Stimulated activated memory B cell treated with anti-CD40 and anti-IgM and Interleukin-4, amounts not matched to agents 10 μg/mL and 1 μg/mL and 100 μg/mL, for 72 hours (primary cell): ENCODE data around the gene CLIC1.

ENCODE experiments used
- ATAC-seq: fragments of 150-1000 bp; cut with Tn5 transposase; 2 replicates; pipeline ENCODE4 v1.10.0; 2021
- H3K27ac Mint-ChIP-seq: one replicate; pipeline ENCODE4 v1.8.0; 2022; ENCODE audit warnings: mild to moderate bottlenecking, mixed read lengths
- H3K27me3 Mint-ChIP-seq: one replicate; pipeline ENCODE4 v1.8.0; 2022; ENCODE audit warnings: mixed read lengths
- H3K36me3 Mint-ChIP-seq: one replicate; pipeline ENCODE4 v1.8.0; 2022; ENCODE audit warnings: mixed read lengths
- H3K4me1 Mint-ChIP-seq: one replicate; pipeline ENCODE4 v1.8.0; 2022; ENCODE audit warnings: mixed read lengths
- H3K4me3 Mint-ChIP-seq: one replicate; pipeline ENCODE4 v1.8.0; 2022; ENCODE audit warnings: mild to moderate bottlenecking, moderate library complexity, mixed read lengths
- H3K9me3 Mint-ChIP-seq: one replicate; pipeline ENCODE4 v1.8.0; 2022; ENCODE audit warnings: mixed read lengths

The CLIC1 gene

DNA sequence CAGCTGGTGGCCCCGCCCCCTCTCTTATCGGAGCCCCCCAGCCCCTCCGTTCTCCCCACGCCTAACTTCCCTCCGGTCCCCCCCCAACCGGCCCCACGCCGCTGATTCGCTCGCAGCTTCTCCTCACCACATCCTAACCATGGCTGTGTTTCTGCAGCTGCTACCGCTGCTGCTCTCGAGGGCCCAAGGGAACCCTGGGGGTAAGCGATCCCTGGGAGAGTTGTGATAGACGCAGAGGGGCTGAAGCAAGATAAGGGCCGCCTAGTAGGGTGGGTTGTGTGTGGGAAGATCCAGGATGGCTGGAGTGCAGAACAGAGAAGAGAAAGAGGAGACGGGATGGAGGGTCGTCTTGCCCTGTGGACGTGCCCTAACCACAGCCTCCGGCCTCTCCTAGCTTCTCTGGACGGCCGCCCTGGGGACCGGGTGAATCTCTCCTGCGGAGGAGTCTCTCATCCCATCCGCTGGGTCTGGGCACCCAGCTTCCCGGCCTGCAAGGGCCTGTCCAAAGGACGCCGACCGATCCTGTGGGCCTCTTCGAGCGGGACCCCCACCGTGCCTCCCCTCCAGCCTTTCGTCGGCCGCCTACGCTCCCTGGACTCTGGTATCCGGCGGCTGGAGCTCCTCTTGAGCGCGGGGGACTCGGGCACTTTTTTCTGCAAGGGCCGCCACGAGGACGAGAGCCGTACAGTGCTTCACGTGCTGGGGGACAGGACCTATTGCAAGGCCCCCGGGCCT, 12.9 kb downstream of the CLIC1 start, which contains the start of gene MPIG6B:
Gene MPIG6B, plus strand, starts transcription at position 129 of the 735 bp plus-strand sequence. Its CDS starts 11 bp downstream, at position 140.
- Mint-ChIP-seq H3K27ac (peak within 1 kb of the TSS; percentile 63), H3K9me3 (no peaks in the 10 kb centered on the region), H3K4me3 (peak within 1 kb of the TSS; percentile 8), H3K36me3 (peaks cover 25% of the 10 kb centered on the region), H3K27me3 (no peaks in the 10 kb centered on the region), H3K4me1 (peaks cover 41% of the 10 kb centered on the region)
- no peak for ATAC-seq

DNA sequence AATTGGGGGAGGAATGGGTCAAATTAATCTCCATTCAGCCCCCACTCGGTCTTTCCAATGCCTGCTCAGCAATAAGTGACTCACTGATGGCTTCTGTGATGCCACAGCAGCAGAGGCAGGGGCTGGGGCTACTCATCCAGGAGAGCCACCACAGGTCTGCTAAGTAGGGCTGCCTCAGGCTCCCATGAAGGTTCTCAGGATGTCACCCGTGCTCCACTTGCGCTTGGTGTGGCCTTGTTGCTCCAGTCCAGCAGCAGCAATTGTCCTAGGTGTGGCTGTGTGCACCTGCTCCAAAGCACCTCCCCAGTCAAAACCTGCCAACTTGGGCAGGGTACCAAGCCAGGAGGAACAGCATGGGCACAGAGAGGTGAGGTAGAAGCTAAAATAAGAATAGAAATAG, 14.2 kb downstream of the CLIC1 start:
- Mint-ChIP-seq H3K4me3 (no peak overlapping the region), H3K9me3 (no peaks in the 10 kb centered on the region), H3K4me1 (peaks cover 29% of the 10 kb centered on the region), H3K36me3 (peaks cover 23% of the 10 kb centered on the region), H3K27ac (no peak overlapping the region), H3K27me3 (no peaks in the 10 kb centered on the region)
- ATAC-seq: no peak

DNA sequence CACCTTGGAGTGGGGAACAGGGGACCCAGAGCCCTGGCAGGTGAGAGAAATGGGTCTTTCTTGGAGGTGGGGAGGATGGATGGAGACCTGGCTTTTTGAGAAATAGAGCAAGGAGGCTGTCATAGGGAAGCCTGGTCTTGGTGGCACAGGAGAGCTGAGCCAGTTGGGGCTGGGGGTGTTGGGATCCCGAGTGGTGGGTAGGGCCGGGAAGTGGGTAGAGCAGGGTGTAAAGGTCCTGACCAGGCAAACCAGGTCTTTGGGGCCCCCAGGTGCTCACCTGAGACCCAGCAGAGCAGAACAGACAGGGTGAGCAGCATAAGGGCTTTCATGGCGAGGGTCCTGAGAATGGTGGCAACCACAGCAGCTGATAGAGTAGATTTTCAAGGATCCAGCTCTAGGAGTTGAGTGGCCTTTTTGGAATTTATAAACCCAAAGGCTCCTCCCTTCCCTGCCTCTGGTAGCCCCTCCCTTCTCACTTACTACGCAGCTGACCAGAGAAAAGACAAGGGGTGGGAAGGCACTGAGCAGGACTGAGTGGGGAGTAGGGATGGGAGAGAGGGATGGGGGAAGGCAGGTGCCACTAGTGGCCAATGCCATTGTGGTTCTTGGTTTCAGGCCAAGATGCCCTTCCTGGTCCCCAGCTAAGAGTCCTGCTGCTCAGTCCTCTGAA, 14.8 kb downstream of the CLIC1 start, which contains the start of gene LY6G6C:
Gene LY6G6C, minus strand, starts transcription at position 396 of the 670 bp plus-strand sequence. Its CDS starts 67 bp downstream, at position 329.
- Mint-ChIP-seq H3K36me3 (peaks cover 16% of the 10 kb centered on the region), H3K27me3 (no peaks in the 10 kb centered on the region), H3K4me3 (no peak within 1 kb of the TSS), H3K4me1 (peaks cover 22% of the 10 kb centered on the region), H3K9me3 (no peaks in the 10 kb centered on the region), H3K27ac (peak within 1 kb of the TSS; percentile 1)
- ATAC-seq: no peak

DNA sequence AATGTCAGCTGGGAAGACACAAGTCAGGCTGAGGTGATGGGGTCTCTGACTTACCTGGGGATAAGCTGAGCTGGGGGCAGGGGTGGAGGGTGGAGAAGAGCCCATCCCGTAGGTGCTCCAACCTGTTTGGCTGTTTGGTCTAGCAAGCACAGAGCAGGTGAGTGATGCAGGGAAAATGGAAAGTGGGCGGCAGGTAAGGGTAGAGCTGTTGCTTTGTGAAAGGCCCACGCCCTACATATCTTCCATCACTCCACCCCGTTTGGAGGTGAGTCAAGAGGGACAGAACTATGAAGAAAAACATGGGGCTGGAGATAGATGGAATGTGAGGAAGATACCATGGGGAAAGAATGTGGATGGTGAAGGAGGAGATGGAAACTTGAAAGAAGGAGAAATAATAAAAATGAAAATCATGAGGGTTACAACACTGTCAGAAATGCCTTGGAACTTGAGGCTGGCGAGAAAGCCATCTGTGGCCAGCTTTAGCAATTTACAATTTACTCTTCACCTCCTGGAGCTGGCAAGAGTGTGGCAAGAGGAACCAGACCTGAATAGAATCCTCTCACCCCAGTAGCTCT, 16.0 kb downstream of the CLIC1 start:
- peaks cover 11% of the 10 kb centered on the region for H3K4me1 Mint-ChIP-seq
- no peak for ATAC-seq
- peaks cover 4% of the 10 kb centered on the region for H3K36me3 Mint-ChIP-seq
- H3K9me3 Mint-ChIP-seq: no peaks in the 10 kb centered on the region
- H3K27ac Mint-ChIP-seq: peak overlapping the region; percentile 1
- H3K27me3 Mint-ChIP-seq: no peaks in the 10 kb centered on the region
- no peak overlapping the region for H3K4me3 Mint-ChIP-seq

DNA sequence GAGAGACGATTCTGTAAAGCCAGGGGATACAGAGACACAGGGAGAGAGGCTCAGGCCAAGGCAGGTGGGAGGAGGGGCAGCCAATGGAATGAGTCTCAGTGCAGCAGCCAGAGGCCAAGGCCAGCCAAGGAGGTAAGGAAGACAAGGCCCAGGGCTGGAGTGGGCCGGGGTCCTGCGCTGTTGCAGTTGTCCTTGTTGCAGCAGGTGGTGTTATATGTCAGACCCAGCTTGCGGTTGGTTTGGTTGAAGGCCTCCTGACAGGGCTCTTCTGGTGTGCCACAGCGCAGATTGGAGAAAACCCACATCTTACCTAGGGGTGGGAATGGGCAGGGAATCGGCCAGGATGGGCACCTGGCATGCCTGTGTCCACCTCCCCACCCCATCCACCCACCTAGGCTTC, 17.3 kb downstream of the CLIC1 start:
- no peaks in the 10 kb centered on the region for H3K9me3 Mint-ChIP-seq
- H3K4me1 Mint-ChIP-seq: peaks cover 10% of the 10 kb centered on the region
- no peak for ATAC-seq
- H3K36me3 Mint-ChIP-seq: no peaks in the 10 kb centered on the region
- H3K27me3 Mint-ChIP-seq: no peaks in the 10 kb centered on the region
- H3K4me3 Mint-ChIP-seq: no peak overlapping the region
- H3K27ac Mint-ChIP-seq: no peak overlapping the region

DNA sequence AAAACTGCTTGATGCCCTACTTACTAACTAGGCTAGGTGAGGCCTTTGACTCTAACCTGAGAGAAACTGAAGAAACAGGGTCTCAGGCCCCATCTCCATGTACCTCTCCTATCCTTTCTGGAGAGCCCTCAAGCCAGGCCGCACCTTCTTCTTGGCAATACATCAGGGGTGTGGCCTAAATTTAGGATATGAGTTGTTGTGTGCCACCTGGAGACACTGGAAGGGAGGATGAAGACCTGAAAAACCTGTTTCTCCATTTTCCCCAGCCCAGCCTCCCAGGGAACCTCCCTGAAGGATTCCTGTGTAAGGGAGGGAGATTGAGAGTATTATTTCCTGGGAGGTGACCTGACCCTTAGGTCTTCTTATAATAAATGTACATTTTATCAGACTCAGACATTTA, 18.1 kb downstream of the CLIC1 start:
- Mint-ChIP-seq H3K4me3 (no peak overlapping the region), H3K27ac (no peak overlapping the region)

DNA sequence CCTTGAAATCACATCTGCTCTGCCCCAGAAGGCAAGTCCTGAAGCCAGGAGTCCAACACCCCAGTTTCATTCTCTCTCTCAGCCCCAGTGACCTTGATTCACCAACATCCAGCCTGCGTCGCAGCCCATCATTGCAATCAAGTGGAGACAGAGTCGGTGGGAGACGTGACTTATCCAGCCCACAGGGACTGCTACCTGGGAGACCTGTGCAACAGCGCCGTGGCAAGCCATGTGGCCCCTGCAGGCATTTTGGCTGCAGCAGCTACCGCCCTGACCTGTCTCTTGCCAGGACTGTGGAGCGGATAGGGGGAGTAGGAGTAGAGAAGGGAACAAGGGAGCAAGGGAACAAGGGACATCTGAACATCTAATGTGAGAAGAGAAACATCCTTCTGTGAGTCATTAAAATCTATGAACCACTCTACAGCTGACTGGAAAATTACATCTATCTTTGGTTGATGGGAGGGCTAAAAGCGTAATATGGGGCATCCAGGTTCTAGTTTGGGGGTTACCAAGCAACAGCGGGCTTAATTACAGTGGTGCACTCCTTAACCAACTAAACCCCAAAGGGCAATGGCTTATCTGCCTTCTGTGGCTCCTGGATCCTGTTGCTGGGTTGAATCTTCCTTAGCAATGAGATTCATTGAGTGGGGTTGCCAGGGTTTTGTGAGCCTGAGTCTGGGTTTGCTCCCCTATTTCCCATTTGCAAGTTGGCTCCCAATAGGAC, 18.7 kb downstream of the CLIC1 start:
- H3K27me3 Mint-ChIP-seq: no peaks in the 10 kb centered on the region
- H3K4me3 Mint-ChIP-seq: no peak overlapping the region
- no peaks in the 10 kb centered on the region for H3K36me3 Mint-ChIP-seq
- no peak overlapping the region for H3K27ac Mint-ChIP-seq
- no peaks in the 10 kb centered on the region for H3K9me3 Mint-ChIP-seq
- no peak for ATAC-seq
- no peaks in the 10 kb centered on the region for H3K4me1 Mint-ChIP-seq

More for the DNA sequence above, 18.1 kb downstream of the CLIC1 start:
- ATAC-seq: no peak
- no peaks in the 10 kb centered on the region for H3K27me3 Mint-ChIP-seq
- H3K4me1 Mint-ChIP-seq: peaks cover 3% of the 10 kb centered on the region
- H3K36me3 Mint-ChIP-seq: no peaks in the 10 kb centered on the region
- H3K9me3 Mint-ChIP-seq: no peaks in the 10 kb centered on the region

DNA sequence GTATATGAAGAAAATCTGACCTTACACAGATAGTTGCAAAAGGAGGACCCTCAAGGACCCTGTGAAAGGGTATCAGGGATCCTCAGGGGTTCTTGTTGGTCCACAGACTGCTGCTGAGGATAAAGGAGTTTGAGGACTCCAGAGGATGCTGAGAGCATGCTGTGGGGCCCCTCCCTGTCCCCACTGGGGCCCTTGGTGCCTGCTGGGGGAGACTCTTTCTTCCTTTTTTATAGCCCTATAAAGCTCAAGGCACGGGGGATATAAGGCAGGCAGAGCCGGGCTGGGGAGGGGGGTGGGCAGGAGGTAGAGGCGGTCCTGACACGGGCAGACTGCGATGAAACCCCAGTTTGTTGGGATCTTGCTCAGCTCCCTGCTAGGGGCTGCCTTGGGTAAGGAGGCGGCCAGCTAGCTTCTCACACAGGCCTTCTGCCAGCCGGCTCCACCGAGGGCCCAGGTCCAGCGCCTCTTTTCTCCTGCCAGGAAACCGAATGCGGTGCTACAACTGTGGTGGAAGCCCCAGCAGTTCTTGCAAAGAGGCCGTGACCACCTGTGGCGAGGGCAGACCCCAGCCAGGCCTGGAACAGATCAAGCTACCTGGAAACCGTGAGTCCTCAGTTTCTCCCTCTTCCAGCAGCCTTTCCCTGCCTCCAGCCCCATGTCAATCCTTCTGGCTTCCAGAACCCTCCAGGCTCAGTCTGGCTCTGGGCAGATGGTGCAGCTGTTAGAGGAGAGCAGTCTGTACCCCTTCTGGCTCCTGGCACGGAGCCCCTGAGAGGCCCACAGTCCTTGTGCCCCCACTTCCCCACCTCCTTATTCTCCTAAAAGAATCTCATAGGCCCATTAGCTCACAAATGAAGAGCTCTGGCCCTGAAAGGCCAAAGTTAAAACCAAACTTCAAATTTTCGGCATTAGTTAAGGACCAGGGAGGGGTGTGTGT, 21.0 kb downstream of the CLIC1 start, which contains the start of gene LY6G6D:
Gene LY6G6D, plus strand, starts transcription at position 327 of the 937 bp plus-strand sequence. Its CDS starts 8 bp downstream, at position 335.
- no peak within 1 kb of the TSS for H3K4me3 Mint-ChIP-seq
- no peaks in the 10 kb centered on the region for H3K36me3 Mint-ChIP-seq
- no peak within 1 kb of the TSS for H3K27ac Mint-ChIP-seq
- no peaks in the 10 kb centered on the region for H3K27me3 Mint-ChIP-seq
- H3K9me3 Mint-ChIP-seq: no peaks in the 10 kb centered on the region
- no peak for ATAC-seq
- peaks cover 23% of the 10 kb centered on the region for H3K4me1 Mint-ChIP-seq

DNA sequence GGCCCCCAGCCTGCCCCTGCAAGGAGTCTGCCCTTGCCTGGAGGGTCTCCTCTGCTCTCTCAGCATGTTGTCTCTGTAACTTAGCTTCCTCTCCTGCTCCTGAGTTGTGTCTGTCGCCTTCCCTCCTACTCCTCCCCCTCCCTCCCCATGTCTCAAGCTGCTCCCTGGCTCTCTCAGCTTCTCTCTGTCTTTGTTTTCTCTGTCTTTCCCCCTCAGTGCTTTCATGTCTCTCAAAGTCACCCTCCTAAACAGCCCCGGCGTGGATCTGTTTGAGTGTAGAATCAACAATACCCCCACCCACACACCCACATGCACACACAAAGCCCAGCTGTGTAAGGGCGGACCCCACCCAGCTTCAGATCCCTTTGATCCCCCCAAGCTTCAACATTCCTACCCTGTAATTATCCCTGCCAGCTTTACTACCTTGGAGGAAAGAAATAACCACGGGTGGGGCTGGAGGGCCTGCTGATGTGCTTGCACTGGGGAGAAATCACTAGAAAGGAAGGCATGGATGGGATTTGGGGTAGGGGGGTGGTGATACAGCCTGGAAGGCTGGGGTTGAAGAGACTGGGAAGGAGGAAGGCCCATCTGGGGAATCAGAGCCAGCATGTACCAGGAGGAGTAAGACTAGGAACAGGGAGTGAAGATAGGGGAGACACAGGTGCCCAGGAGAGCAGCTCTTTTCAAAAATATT, 22.2 kb downstream of the CLIC1 start:
- Mint-ChIP-seq H3K4me3 (no peak overlapping the region), H3K27me3 (no peaks in the 10 kb centered on the region), H3K9me3 (no peaks in the 10 kb centered on the region), H3K27ac (no peak overlapping the region), H3K4me1 (peaks cover 23% of the 10 kb centered on the region), H3K36me3 (no peaks in the 10 kb centered on the region)
- ATAC-seq: no peak

DNA sequence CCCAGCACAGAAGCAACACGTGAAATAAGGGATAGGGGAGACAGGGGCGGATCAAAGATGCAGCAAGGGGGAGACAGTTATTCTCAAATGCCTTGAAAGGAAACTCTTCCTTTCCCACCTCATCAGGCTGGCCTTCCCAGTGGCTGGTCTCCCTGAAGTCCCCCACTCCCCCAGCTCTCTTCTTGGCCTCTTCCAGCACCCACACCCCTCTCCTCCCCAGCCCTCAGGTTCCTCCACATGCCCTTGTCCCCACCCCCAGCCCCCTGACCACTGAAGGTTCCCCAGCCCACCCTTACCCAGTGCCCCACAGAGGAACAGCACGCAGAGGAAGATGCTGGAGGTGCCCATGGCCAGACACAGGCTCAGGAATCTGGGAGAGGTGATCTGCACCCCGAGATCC, 22.9 kb downstream of the CLIC1 start:
- no peaks in the 10 kb centered on the region for H3K27me3 Mint-ChIP-seq
- no peak overlapping the region for H3K4me3 Mint-ChIP-seq
- no peak overlapping the region for H3K27ac Mint-ChIP-seq
- no peaks in the 10 kb centered on the region for H3K36me3 Mint-ChIP-seq
- H3K9me3 Mint-ChIP-seq: no peaks in the 10 kb centered on the region
- no peak for ATAC-seq
- H3K4me1 Mint-ChIP-seq: peaks cover 23% of the 10 kb centered on the region

DNA sequence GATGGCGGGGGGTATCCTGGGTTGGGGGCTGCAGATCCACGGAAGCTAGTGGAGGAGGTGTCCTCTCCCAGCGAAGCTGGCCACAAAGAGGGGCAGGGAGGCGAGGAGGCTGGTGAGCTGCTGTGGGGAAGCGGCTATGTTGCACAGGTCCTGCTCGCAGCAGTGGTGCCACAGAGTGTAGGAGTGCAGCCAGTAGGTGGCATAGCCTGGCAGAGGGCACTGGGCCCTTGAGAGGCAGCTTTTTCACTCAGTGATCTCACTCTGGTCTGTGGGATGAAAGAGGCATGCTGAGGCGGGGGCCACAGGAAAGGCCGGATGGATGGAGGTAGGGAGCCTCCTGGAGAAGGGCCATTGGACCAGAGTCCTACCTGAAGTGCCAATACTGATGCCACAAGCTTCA, 24.0 kb downstream of the CLIC1 start:
- peak; percentile 70 for ATAC-seq

DNA sequence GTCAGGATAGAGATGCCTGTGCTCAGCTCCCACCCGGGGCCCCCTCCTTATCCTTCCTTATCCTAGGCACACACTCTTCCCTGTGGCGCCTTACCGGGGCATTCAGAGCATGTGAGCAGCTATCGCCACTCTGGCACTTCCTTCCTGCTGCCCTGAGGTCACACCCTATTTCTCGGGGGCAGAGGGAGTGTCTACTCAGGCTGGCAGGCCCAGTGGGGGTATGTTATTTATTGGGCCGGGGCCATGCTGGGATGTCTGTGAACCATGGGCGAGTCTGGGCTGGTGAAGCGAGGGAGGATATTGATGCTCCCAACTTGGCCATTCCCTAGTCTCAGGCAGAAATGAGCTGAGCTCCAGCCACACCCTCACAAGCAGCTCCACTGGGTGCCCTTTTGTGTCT, 25.1 kb downstream of the CLIC1 start:
- Mint-ChIP-seq H3K9me3 (no peaks in the 10 kb centered on the region), H3K4me1 (peaks cover 23% of the 10 kb centered on the region), H3K27ac (peak overlapping the region; percentile 56), H3K27me3 (no peaks in the 10 kb centered on the region), H3K36me3 (no peaks in the 10 kb centered on the region), H3K4me3 (no peak overlapping the region)
- ATAC-seq: no peak

More for the DNA sequence above, 24.0 kb downstream of the CLIC1 start:
- H3K27ac Mint-ChIP-seq: no peak overlapping the region
- no peaks in the 10 kb centered on the region for H3K9me3 Mint-ChIP-seq
- H3K4me1 Mint-ChIP-seq: peaks cover 23% of the 10 kb centered on the region
- H3K4me3 Mint-ChIP-seq: no peak overlapping the region
- H3K36me3 Mint-ChIP-seq: no peaks in the 10 kb centered on the region
- H3K27me3 Mint-ChIP-seq: no peaks in the 10 kb centered on the region

DNA sequence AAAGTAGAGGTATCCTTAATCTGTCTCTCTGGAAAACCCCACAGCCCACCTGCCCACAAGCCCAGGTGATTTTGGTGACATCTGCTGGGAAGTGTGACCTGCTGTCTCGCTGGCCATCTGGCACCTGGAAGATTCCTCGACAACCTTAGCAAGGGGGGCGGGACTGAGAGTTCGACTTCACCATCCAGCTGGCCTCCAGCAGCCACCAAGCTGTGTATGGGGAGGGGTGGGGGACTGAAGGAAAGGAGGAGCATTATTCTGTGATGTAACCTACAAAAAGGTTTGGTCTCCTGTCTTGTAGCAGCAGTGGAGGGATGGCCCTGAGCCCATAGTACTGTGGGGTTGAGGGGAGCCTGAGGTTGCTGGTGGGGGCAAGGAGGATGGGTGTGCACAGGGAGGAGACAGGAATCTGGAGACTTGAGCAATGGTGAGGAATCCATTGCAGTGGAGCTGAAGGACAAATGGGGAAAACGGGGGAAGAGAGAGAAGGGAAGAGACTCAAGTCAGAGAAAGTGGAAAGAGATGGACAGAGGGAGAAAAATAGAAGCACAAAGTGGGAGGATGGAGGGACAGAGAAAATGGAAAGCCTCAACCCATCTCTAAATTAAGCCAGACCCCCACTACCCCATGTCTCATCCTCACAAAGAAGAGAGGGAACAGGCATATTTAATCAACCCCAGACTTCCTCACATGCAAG, 25.7 kb downstream of the CLIC1 start:
- Mint-ChIP-seq H3K27ac (peak overlapping the region; percentile 56), H3K4me1 (peaks cover 23% of the 10 kb centered on the region), H3K4me3 (peak overlapping the region; percentile 3), H3K36me3 (no peaks in the 10 kb centered on the region), H3K9me3 (no peaks in the 10 kb centered on the region), H3K27me3 (no peaks in the 10 kb centered on the region)
- ATAC-seq: no peak
